H9 (cell line): ENCODE results near the gene CAMKV. TPM values are rescaled to one million over a fixed set of nuclear protein-coding genes. Genes with fewer than 3 reads are reported as not detected.
A peak's percentile ranks its signal among the peaks of the same experiment; 100 is the strongest.

Experiments used
- DNase-seq: peaks from one replicate; pipeline ENCODE4 v3.0.0-alpha.2; 2017
- H2AFZ ChIP-seq: one replicate; pipeline ENCODE4 v1.6.1; 2013; ENCODE audit warnings: mild to moderate bottlenecking, low read length, control low read depth, moderate library complexity
- H2AK5ac ChIP-seq: 2 replicates; pipeline ENCODE4 v1.6.1; 2013; ENCODE audit warnings: low read length, control low read depth, mixed read lengths; ENCODE audit not compliant: insufficient read length
- H2BK120ac ChIP-seq: one replicate; pipeline ENCODE4 v1.6.1; 2013; ENCODE audit warnings: low read depth, mild to moderate bottlenecking, low read length, control low read depth, inconsistent platforms; ENCODE audit not compliant: poor library complexity, severe bottlenecking
- H2BK12ac ChIP-seq: 2 replicates; pipeline ENCODE4 v1.6.1; 2013; ENCODE audit warnings: low read length, control low read depth, mixed read lengths, low read depth; ENCODE audit not compliant: insufficient read length
- H2BK15ac ChIP-seq: 2 replicates; pipeline ENCODE4 v1.6.1; 2013; ENCODE audit warnings: low read depth, low read length, control low read depth
- H2BK20ac ChIP-seq: one replicate; pipeline ENCODE4 v1.6.1; 2013; ENCODE audit warnings: low read depth, mild to moderate bottlenecking, low read length, control low read depth, inconsistent platforms; ENCODE audit not compliant: poor library complexity, severe bottlenecking
- H2BK5ac ChIP-seq: 2 replicates; pipeline ENCODE4 v1.6.1; 2013; ENCODE audit warnings: low read length, control low read depth, mixed read lengths; ENCODE audit not compliant: insufficient read length
- H3K14ac ChIP-seq: 2 replicates; pipeline ENCODE4 v1.6.1; 2013; ENCODE audit warnings: low read length, control low read depth; ENCODE audit not compliant: insufficient read depth
- H3K18ac ChIP-seq: 2 replicates; pipeline ENCODE4 v1.6.1; 2013; ENCODE audit warnings: low read depth, mild to moderate bottlenecking, mixed read lengths, low read length, control low read depth; ENCODE audit not compliant: insufficient read length
- H3K23ac ChIP-seq: 2 replicates; pipeline ENCODE4 v1.6.1; 2013; ENCODE audit warnings: low read length, control low read depth, mixed read lengths, low read depth; ENCODE audit not compliant: insufficient read length
- H3K23me2 ChIP-seq: 2 replicates; pipeline ENCODE4 v1.6.1; 2013; ENCODE audit warnings: low read depth, mild to moderate bottlenecking, mixed read lengths, low read length, control low read depth; ENCODE audit not compliant: insufficient read length, poor library complexity, severe bottlenecking
- H3K27ac ChIP-seq: 2 replicates; pipeline ENCODE4 v1.5.1; 2013; ENCODE audit warnings: low read length, control low read depth, mixed read lengths, low read depth; ENCODE audit not compliant: insufficient read length
- H3K27me3 ChIP-seq: 2 replicates; pipeline ENCODE4 v1.6.1; 2013; ENCODE audit warnings: low read length, control low read depth, inconsistent platforms; ENCODE audit not compliant: insufficient read depth
- H3K4ac ChIP-seq: 2 replicates; pipeline ENCODE4 v1.6.1; 2013; ENCODE audit warnings: low read depth, mild to moderate bottlenecking, control low read depth, inconsistent platforms, low read length, moderate library complexity
- H3K4me1 ChIP-seq: 2 replicates; pipeline ENCODE4 v1.6.1; 2013; ENCODE audit warnings: low read length, control low read depth, inconsistent platforms; ENCODE audit not compliant: insufficient read depth
- H3K4me2 ChIP-seq: 2 replicates; pipeline ENCODE4 v1.6.1; 2013; ENCODE audit warnings: low read length, control low read depth, mixed read lengths; ENCODE audit not compliant: insufficient read length, insufficient read depth
- H3K56ac ChIP-seq: 2 replicates; pipeline ENCODE4 v1.6.1; 2013; ENCODE audit warnings: low read depth, mild to moderate bottlenecking, mixed read lengths, low read length, control low read depth; ENCODE audit not compliant: insufficient read length
- H3K79me1 ChIP-seq: 2 replicates; pipeline ENCODE4 v1.6.1; 2013; ENCODE audit warnings: low read depth, mild to moderate bottlenecking, moderate library complexity, low read length, control low read depth, inconsistent platforms; ENCODE audit not compliant: insufficient read depth, poor library complexity, severe bottlenecking
- H3K79me2 ChIP-seq: 2 replicates; pipeline ENCODE4 v1.6.1; 2013; ENCODE audit warnings: low read length, control low read depth, inconsistent platforms; ENCODE audit not compliant: insufficient read depth
- H3K9ac ChIP-seq: 2 replicates; pipeline ENCODE4 v1.6.1; 2013; ENCODE audit warnings: low read length, control low read depth, mixed read lengths; ENCODE audit not compliant: insufficient read length; ENCODE audit errors: extremely low read depth
- H3K9me3 ChIP-seq: one replicate; pipeline ENCODE4 v1.6.1; 2013; ENCODE audit warnings: low read depth, low read length, inconsistent platforms; ENCODE audit not compliant: control insufficient read depth
- H3T11ph ChIP-seq: one replicate; pipeline ENCODE4 v1.6.1; 2013; ENCODE audit warnings: mild to moderate bottlenecking, low read length, control low read depth, inconsistent platforms
- H4K20me1 ChIP-seq: one replicate; pipeline ENCODE4 v1.6.1; 2013; ENCODE audit not compliant: control insufficient read depth, insufficient read length, insufficient read depth
- H4K5ac ChIP-seq: 2 replicates; pipeline ENCODE4 v1.6.1; 2013; ENCODE audit warnings: low read depth, mild to moderate bottlenecking, mixed read lengths, low read length, control low read depth; ENCODE audit not compliant: insufficient read length
- H4K8ac ChIP-seq: replicated peaks from 2 replicates; pipeline ENCODE4 v1.6.1; 2013; ENCODE audit warnings: low read length, control low read depth, mixed read lengths, low read depth; ENCODE audit not compliant: insufficient read length
- H4K91ac ChIP-seq: 2 replicates; pipeline ENCODE4 v1.6.1; 2013; ENCODE audit warnings: low read depth, mild to moderate bottlenecking, moderate library complexity, mixed read lengths, low read length, control low read depth; ENCODE audit not compliant: insufficient read length
- H3K27ac Mint-ChIP-seq, 3 experiments: 2 replicates in 2 of 3; 3 replicates in 1 of 3; pipeline ENCODE4 v1.8.0; 2020 to 2021; ENCODE audit warnings: mixed read lengths in 3 of 3, mild to moderate bottlenecking in 1 of 3, moderate library complexity in 1 of 3
- H3K27me3 Mint-ChIP-seq: 2 replicates; pipeline ENCODE4 v1.8.0; 2021; ENCODE audit warnings: low read depth, mild to moderate bottlenecking, moderate library complexity, mixed read lengths
- H3K36me3 Mint-ChIP-seq, 3 experiments: 2 replicates in 2 of 3; 3 replicates in 1 of 3; pipeline ENCODE4 v1.8.0; 2020 to 2021; ENCODE audit warnings: low read depth in 3 of 3, mixed read lengths in 3 of 3; ENCODE audit not compliant: insufficient read depth in 1 of 3
- H3K4me1 Mint-ChIP-seq, 2 experiments: 2 replicates each; pipeline ENCODE4 v1.8.0; 2020; ENCODE audit warnings: mixed read lengths in 2 of 2
- H3K4me3 Mint-ChIP-seq, 2 experiments: 2 replicates in 1 of 2; 3 replicates in 1 of 2; pipeline ENCODE4 v1.8.0; 2020 to 2021; ENCODE audit warnings: mild to moderate bottlenecking in 2 of 2, mixed read lengths in 2 of 2, moderate library complexity in 1 of 2
- H3K9me3 Mint-ChIP-seq, 2 experiments: 2 replicates in 1 of 2; 3 replicates in 1 of 2; pipeline ENCODE4 v1.8.0; 2020; ENCODE audit warnings: mild to moderate bottlenecking in 2 of 2, mixed read lengths in 2 of 2, moderate library complexity in 1 of 2
- WGBS: extraction: QIAGEN DNeasy Blood & Tissue Kit; methylation state at CpG from one replicate; pipeline ENCODE4 v1.1.7; 2013; ENCODE audit warnings: missing lambda C conversion rate, low lambda C conversion rate, mixed read lengths; ENCODE audit not compliant: insufficient read length; ENCODE audit errors: extremely low coverage; 5-methylcytosine and 5-hydroxymethylcytosine counted together
- total RNA-seq: library from RNA; stranded (reverse); gene quantifications from 2 replicates; pipeline ENCODE4 v1.2.1, GENCODE V29; 2021
- TF ChIP-seq, protein P1 (sequence below): fragments of 200-600 bp; sonication (generic); conservative IDR thresholded peaks from 3 replicates; pipeline ENCODE4 v1.8.0; 2021; ENCODE audit warnings: antibody characterized with exemption, mild to moderate bottlenecking

The CAMKV gene
- total RNA-seq, 1 experiment from 2014 or later, result 54.2 TPM

DNA sequence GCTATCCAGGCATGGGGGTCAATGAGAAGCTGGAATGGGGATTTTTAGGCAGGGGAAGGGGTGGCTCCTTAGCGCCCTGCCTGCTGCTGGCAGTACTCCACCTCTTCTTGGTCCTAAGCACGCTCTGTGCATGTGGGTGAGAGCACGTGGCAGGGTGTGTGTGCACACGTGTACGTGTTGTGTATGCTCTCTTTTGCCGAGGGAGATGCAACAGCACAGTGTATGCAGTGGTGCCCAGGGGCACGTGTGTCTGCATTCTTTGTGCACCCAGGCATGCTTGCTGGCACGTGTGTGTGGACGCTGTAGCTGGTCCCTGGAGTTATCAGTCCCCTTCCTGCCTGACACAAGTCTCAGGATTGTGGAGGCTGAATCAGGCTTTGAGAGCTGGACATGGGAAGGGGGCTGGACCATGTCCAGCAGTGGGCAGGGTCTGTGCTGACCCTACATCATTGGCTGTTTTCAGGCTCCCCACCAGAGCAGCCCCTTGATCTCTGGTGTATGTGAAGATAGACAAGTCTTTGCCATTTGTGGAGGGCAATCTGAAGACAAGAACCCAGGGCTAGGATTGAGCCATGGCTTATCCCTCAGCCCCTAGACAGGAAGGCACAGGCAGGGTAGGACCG is 1.9 kb upstream of the CAMKV start:
- no peak overlapping the region for H4K91ac ChIP-seq
- Mint-ChIP-seq H3K4me3 (no peak overlapping the region), H3K4me1 (peaks cover 22 to 31% of the 10 kb centered on the region in 2 experiments), H3K27me3 (peaks cover 32% of the 10 kb centered on the region), H3K27ac (no peak overlapping the region), H3K9me3 (no peaks in the 10 kb centered on the region), H3K36me3 (no peaks in the 10 kb centered on the region; a peak in 1 of 7 replicates)
- TF ChIP-seq, protein P1, sequence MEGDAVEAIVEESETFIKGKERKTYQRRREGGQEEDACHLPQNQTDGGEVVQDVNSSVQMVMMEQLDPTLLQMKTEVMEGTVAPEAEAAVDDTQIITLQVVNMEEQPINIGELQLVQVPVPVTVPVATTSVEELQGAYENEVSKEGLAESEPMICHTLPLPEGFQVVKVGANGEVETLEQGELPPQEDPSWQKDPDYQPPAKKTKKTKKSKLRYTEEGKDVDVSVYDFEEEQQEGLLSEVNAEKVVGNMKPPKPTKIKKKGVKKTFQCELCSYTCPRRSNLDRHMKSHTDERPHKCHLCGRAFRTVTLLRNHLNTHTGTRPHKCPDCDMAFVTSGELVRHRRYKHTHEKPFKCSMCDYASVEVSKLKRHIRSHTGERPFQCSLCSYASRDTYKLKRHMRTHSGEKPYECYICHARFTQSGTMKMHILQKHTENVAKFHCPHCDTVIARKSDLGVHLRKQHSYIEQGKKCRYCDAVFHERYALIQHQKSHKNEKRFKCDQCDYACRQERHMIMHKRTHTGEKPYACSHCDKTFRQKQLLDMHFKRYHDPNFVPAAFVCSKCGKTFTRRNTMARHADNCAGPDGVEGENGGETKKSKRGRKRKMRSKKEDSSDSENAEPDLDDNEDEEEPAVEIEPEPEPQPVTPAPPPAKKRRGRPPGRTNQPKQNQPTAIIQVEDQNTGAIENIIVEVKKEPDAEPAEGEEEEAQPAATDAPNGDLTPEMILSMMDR, result no peak
- H3K14ac ChIP-seq, result no peak overlapping the region
- no peaks in the 10 kb centered on the region for H3K9me3 ChIP-seq
- no peak overlapping the region for H2BK5ac ChIP-seq
- H2BK120ac ChIP-seq, result no peak overlapping the region
- H2AK5ac ChIP-seq, result no peak overlapping the region
- no peak overlapping the region for H2AFZ ChIP-seq
- no peak overlapping the region for H3T11ph ChIP-seq
- WGBS, result no CpG with 5 or more reads among the region's 10 CpGs
- peaks cover 8% of the 10 kb centered on the region; the same call in 1 of the 2 replicates for H3K4me1 ChIP-seq
- no peak overlapping the region for H2BK20ac ChIP-seq
- no peak for DNase-seq
- H3K23me2 ChIP-seq, result peaks cover 7% of the 10 kb centered on the region
- H3K4ac ChIP-seq, result no peak overlapping the region
- H3K27me3 ChIP-seq, result no peaks in the 10 kb centered on the region
- no peak overlapping the region for H4K5ac ChIP-seq
- H3K79me1 ChIP-seq, result no peaks in the 10 kb centered on the region
- no peak overlapping the region for H3K18ac ChIP-seq
- no peak overlapping the region for H2BK15ac ChIP-seq
- no peak overlapping the region for H3K4me2 ChIP-seq
- H2BK12ac ChIP-seq, result no peak overlapping the region
- no peak overlapping the region for H3K56ac ChIP-seq
- H3K23ac ChIP-seq, result peak overlapping the region; percentile 36
- H3K79me2 ChIP-seq, result no peaks in the 10 kb centered on the region
- H3K9ac ChIP-seq, result no peak overlapping the region
- no peak overlapping the region for H4K8ac ChIP-seq
- no peaks in the 10 kb centered on the region for H4K20me1 ChIP-seq
- no peak overlapping the region for H3K27ac ChIP-seq
